ENCODE data around the gene GATM.

The GATM gene, protein sequence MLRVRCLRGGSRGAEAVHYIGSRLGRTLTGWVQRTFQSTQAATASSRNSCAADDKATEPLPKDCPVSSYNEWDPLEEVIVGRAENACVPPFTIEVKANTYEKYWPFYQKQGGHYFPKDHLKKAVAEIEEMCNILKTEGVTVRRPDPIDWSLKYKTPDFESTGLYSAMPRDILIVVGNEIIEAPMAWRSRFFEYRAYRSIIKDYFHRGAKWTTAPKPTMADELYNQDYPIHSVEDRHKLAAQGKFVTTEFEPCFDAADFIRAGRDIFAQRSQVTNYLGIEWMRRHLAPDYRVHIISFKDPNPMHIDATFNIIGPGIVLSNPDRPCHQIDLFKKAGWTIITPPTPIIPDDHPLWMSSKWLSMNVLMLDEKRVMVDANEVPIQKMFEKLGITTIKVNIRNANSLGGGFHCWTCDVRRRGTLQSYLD

GRCh38 chr15:45378149-45378912 is at the start of gene GATM:
TSS of gene GATM (minus strand) at chr15:45378544. CDS start at chr15:45378453, 91 bp downstream.
- DNase-seq: peak; percentile 34 to 46

GRCh38 chr15:45427085-45427484 is 48.7 kb upstream of the GATM start:
- no peak for DNase-seq

GRCh38 chr15:45425135-45425534 is 46.8 kb upstream of the GATM start:
- no peak for DNase-seq

DNA sequence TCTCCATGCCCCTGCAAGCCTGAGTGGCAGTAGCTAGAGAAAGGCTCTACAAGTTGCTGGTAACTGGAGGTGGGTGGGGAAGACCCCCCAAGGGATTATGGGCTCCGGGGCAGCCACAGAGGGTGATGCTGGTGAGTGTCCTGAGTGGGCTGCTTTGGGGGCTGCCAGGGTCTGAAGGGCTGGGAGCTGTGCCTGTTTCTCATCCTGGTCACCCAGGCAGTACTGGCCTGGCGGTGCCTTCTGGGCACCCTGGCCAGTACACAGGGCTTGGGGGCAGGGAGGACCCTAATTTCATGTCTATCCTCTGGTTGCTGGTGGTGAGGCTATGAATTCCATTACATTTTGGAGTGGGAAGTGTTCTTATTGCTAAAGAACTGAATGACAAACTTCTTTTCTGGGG is 46.1 kb upstream of the GATM start:
- DNase-seq: no peak

- DNase-seq: no peak
Measured at GRCh38 chr15:45417303-45417950, 39.1 kb upstream of the GATM start.

DNA sequence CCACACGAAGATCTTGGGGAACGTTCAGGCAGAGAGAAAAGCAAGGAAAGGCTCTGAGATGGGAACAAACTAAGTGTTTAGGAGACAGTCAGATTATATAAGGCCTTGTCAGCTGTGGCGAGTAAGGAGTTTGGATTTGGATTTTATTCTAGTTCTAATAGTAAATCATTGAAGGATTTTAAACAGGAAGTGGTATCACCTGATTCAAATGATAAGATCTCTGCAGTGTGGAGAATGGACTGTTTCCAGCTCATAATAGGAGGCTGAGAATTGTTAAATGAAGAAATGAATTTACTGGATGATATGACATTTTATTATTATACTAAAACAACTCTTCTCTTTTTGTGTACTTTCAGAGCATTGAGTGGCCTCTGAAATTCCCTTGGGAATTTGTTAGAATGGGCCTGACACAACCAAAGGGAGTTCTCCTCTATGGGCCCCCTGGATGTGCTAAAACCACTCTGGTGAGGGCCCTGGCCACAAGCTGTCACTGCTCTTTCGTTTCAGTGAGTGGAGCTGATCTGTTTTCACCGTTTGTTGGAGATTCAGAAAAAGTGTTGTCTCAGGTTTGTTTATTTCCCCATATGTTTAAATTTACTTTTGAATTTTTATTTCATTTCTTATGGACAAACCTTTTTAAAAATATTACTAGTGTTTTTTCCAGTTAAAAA is 36.0 kb upstream of the GATM start:
- DNase-seq: no peak

DNA sequence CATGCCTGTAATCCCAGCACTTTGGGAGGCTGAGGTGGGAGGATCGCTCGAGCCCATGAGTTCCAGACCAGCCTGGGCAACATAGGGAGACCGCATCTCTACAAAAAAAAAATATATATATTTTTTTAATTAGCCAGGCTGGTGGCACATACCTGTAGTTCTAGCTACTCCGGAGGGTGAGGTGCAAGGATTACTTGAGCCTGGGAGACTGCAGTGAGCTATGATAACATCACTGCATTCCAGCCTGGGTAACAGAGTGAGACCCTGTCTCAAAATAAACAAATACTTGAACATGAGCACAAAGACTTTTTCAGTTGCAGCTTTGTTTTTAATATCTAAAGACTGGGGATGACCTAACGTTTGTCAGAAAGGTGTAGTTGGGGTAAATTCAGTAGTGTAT is 31.3 kb upstream of the GATM start:
- DNase-seq: no peak

- DNase-seq: no peak
Measured at GRCh38 chr15:45407786-45408185, 29.4 kb upstream of the GATM start.

GRCh38 chr15:45402955-45403877 is 24.9 kb upstream of the GATM start:
- DNase-seq: peak; percentile 20 to 26

- peak; percentile 94 to 96 for DNase-seq
Measured at GRCh38 chr15:45402162-45402954, 24.0 kb upstream of the GATM start.

DNA sequence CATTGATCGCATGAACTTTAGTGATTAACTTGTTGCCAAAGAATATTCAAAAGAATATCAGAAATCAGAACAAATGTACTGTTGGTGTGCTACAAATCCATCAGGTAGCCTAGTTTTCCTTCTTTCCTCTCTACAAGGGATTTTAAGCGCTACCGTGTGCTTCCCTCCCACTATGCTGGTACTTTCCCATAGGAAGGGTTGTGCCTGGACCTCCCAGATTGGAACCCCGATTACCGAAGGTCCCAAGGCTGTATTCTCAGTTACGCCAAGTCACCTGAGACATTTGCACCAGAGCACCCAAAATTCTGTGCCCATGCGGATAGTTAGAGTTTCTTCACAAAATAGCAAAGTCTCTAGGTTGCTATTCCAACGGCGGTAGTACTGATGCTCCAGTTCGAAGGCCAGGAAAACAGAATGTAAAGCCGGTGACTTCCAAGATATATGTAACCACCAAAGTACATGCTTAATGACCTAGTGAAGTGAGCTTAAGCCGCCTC is 23.4 kb upstream of the GATM start:
- no peak for DNase-seq

DNA sequence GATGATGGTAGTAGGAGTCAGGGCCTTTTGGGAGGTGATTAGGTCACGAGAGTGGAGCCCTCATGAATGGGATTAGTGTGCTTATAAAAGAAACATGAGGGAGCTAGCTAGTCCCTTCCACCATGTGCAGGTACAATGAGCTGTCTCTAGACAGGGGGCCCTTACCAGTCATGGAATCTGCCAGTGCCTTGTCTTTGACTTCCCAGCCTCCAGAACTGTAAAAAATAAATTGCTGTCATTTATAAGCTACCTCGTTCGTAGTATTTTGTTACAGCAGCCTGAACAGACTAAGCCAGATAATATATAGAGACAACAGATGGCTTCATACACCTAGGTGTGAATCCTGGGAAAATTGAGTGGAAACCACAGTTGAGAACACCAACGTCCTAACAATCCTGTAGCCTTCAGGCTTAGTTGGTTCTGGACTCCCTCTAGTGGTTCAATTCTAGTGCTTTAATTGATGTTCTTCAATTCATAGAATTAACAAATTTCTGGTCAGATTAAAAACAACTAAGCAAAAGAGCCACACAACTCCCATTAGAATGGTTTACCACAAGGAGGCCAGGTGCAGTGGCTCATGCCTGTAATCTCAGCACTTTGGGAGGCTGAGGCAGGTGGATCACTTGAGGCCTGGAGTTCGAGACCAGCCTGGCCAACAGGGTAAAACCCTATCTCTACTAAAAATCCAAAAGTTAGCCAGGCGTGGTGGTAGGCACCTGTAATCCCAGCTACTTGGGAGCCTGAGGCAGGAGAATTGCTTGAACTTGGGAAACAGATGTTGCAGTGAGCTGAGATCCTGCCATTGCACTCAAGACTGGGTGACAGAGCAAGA is 21.3 kb upstream of the GATM start:
- DNase-seq: no peak

- no peak for DNase-seq
Measured at GRCh38 chr15:45397116-45397665, 18.8 kb upstream of the GATM start.

GRCh38 chr15:45395943-45396342 is 17.6 kb upstream of the GATM start:
- DNase-seq: no peak

GRCh38 chr15:45394681-45395080 is 16.3 kb upstream of the GATM start:
- no peak for DNase-seq

GRCh38 chr15:45393851-45394250 is 15.5 kb upstream of the GATM start:
- DNase-seq: no peak

DNA sequence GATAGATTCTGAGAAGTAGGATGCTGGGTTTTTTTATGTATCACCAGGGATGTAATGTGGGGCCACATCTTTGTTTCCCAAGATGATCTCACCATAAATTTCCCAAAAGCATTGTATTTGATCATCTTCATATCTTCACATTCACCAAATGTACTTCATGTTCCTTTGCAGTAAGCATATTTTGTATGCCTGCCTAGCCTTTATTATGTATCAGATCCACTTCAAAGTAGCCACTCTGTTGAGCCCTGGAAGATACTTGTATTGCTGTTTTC is 14.2 kb upstream of the GATM start:
- DNase-seq: no peak

- DNase-seq: no peak
Measured at GRCh38 chr15:45391746-45392583, 13.6 kb upstream of the GATM start.

DNA sequence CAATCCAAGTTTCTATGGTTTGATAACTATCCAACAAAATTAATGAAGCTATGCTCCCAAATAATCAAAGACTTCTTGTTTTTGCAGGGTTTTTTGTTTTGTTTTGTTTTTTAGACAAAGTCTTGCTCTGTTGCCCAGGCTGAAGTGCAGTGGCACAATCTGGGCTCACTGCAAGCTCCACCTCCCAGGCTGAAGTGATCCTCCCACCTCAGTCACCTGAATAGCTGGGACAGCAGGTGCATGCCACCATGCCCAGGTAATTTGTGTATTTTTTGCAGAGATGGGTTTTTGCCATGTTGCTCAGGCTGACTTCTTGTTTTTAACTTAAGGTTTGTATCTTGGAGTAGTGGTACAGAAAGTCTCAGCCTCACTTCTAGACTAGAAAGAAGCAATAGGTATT is 11.0 kb upstream of the GATM start:
- no peak for DNase-seq
